NB4 (cell line): ENCODE measurements around the gene SLIT1.

Experiments used
- DNase-seq: peaks from one replicate; pipeline ENCODE4 v3.0.0; 2010; ENCODE audit warnings: low read depth
- H3K4me3 ChIP-seq: one replicate; pipeline ENCODE4 v1.5.1; 2011; ENCODE audit warnings: mild to moderate bottlenecking, low read depth, low read length, moderate library complexity
- MYC ChIP-seq: IDR thresholded peaks from 2 replicates; pipeline ENCODE4 v1.6.1; 2011; ENCODE audit warnings: low read depth, low read length
- POLR2A ChIP-seq: IDR thresholded peaks from 2 replicates; pipeline ENCODE4 v1.6.1; 2011; ENCODE audit warnings: mild to moderate bottlenecking; ENCODE audit not compliant: insufficient read length; ENCODE audit errors: extremely low read depth
- TF ChIP-seq, protein P1 (sequence below): IDR thresholded peaks from one replicate; pipeline ENCODE4 v1.5.1; 2012; ENCODE audit warnings: low read depth, low read length
- TF ChIP-seq, protein P2 (sequence below): IDR thresholded peaks from 2 replicates; pipeline ENCODE4 v1.6.1; 2011; ENCODE audit warnings: low read depth, low read length

SLIT1 gene

DNA sequence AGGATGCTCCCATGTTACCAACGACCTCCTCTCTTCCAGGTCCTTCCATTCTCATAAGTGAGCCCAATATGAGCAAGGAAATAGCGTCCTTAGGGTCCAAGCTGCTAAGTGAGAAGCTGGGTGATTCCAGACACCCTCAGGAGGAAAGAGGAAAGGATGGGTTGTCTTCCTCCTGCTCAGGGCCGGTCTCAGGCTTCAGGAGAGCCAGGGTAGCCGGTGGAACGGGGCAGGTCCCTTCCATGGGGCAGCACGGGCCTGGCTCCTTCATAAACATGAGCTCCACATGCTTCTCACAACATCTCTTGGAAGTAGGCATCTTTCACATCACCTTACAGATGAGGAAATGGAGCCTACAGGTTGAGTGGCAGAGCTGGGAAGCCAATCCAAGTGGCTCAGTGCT is 12.7 kb downstream of the SLIT1 start:
- TF ChIP-seq POLR2A: no peak
- no peak for TF ChIP-seq MYC
- TF ChIP-seq, protein P1, sequence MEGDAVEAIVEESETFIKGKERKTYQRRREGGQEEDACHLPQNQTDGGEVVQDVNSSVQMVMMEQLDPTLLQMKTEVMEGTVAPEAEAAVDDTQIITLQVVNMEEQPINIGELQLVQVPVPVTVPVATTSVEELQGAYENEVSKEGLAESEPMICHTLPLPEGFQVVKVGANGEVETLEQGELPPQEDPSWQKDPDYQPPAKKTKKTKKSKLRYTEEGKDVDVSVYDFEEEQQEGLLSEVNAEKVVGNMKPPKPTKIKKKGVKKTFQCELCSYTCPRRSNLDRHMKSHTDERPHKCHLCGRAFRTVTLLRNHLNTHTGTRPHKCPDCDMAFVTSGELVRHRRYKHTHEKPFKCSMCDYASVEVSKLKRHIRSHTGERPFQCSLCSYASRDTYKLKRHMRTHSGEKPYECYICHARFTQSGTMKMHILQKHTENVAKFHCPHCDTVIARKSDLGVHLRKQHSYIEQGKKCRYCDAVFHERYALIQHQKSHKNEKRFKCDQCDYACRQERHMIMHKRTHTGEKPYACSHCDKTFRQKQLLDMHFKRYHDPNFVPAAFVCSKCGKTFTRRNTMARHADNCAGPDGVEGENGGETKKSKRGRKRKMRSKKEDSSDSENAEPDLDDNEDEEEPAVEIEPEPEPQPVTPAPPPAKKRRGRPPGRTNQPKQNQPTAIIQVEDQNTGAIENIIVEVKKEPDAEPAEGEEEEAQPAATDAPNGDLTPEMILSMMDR: no peak
- TF ChIP-seq, protein P2, sequence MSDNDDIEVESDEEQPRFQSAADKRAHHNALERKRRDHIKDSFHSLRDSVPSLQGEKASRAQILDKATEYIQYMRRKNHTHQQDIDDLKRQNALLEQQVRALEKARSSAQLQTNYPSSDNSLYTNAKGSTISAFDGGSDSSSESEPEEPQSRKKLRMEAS: no peak
- DNase-seq: no peak
- no peak overlapping the region for H3K4me3 ChIP-seq

DNA sequence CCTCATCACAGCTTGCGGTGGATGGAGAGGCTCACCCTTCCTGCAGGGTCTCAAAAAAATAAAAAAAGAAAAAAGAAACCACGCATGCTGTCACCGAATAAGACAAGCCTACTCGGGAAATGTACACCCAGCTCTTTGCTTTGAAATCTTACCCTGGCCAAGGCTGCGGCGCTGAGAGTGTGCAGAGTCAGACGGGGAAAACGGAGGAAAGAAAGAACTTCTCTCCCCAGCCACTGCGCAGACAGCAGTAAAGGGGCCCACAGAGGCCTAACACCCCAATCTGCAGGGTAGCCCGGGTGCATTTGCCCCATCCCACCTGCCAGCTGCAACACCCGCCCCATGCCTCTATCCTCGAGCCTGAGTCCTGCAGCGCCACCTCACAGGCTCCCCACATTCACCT is 14.8 kb downstream of the SLIT1 start:
- no peak overlapping the region for H3K4me3 ChIP-seq
- TF ChIP-seq, protein P1: no peak
- TF ChIP-seq MYC: no peak
- TF ChIP-seq, protein P2: no peak
- DNase-seq: no peak

DNA sequence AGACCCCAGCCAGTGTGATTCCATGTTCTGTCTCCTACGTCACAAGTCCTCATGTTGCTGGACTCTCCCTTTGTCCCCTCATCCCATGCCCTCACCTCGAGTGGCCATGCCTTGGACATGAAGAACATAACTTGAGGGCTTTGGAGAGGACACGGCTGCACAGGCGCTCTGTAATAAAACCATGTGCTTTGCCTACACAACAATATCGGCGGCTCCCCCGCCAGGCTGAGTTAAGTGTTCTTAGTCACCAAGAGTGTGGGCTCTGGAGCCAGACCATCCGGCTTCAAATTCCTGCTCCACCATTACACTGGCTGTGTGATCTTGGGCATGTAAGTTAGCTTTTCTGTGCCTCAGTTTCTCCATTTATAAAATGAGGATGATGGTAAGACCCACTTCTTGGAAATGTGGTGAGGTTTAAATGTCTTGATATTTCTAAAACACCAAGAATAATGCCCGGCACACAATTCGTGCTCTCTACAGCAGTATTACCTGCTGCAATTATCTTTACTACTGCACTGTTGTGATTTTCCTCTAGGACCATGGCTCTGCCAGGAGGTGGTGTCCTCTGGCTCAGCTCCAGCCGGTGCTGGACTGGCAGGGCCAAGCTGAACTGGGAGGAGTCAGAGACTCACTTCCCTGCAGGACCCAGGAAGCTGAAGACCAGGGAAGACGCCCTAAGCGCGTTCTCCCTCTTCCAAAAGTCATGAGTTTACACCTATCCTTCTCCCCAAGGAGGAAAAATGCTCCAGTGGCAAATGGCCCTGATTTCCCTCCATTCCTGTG is 15.7 kb downstream of the SLIT1 start:
- no peak for TF ChIP-seq MYC
- TF ChIP-seq, protein P2: peak; percentile 67
- H3K4me3 ChIP-seq: no peak overlapping the region
- DNase-seq: no peak

DNA sequence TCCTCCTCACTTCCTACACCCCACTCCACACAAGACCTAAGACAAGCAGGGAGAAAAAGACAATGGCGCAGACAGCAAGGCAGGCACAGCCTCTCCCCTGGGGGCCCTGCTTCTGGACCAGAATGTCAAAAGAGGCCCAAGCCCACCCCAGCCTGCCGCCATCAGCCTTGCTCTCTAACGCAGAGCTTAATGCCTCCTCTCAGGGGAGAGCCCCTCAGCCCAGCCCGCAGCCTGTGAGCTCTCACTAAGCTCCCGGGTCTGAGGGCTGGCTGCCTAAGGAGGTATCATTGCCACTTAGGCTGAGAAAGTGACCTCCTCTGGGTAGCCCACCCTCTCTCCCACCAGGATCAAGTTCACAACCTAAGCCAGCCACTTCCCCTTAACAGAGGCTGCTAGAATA is 16.7 kb downstream of the SLIT1 start:
- TF ChIP-seq, protein P1: no peak
- no peak for TF ChIP-seq MYC
- TF ChIP-seq, protein P2: no peak
- no peak for TF ChIP-seq POLR2A
- H3K4me3 ChIP-seq: no peak overlapping the region
- DNase-seq: no peak

DNA sequence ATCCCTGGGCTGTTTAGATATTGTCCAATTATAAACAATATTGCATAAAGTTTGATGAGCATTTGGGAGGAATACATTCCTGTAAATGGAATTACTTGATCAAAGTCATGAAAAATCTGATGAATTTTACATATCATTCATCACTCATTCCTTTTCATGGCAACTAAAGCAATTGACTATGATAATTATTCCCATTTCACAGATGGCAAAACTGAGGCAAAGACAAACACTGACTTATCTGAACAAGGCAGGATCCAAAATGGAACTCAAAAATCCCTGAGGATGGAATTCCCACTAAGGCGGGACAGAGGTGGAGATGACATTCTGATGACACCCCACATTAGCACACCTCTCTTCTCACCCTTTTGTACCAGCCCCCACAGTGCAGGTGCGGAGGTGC is 17.1 kb downstream of the SLIT1 start:
- no peak for DNase-seq
- H3K4me3 ChIP-seq: no peak overlapping the region
- TF ChIP-seq, protein P2: no peak
- no peak for TF ChIP-seq MYC
- no peak for TF ChIP-seq POLR2A
- TF ChIP-seq, protein P1: no peak

DNA sequence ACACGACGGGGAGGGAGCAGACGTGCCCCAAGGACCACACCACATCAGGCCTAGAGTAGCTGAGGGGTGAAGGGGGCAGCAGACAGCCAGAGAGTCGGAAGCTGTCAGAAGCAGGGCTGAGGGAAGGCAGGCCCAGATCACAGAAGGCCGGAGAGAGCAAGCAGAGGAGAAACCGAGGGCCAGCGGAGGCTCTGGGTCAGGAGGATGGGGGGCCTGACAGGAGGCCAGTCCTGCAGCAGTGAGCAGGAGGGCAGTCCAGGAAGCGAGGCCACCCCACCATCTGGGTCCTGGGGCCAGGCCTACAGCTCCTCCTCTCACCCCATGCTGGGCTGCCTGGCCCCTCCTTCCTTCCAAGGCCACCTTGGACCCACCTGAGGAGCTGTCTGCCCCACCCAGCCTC is 20.3 kb downstream of the SLIT1 start:
- TF ChIP-seq, protein P1: no peak
- TF ChIP-seq, protein P2: no peak
- TF ChIP-seq POLR2A (no peak), MYC (no peak)
- no peak overlapping the region for H3K4me3 ChIP-seq
- DNase-seq: no peak
